Prostate gland (tissue), 2 donors: ENCODE results near the gene IMPG1.
"Not testable (repeated sequence)": the region's sequence is repeated elsewhere in the genome, so short reads cannot be mapped to it uniquely, and the experiment has no call there.

Source experiments
- POLR2A ChIP-seq: fragments of 450-650 bp; IDR thresholded peaks from one replicate; pipeline ENCODE4 v1.6.1; 2016; ENCODE audit warnings: antibody characterized with exemption, mild to moderate bottlenecking
- POLR2AphosphoS5 ChIP-seq: sonication (generic); formaldehyde crosslinking; IDR thresholded peaks from one replicate; pipeline ENCODE4 v1.6.1; 2017; ENCODE audit warnings: antibody characterized with exemption
- TF ChIP-seq, protein P1 (sequence below), 4 experiments: fragments of 200-600 bp in 2 of 4; fragments of 450-650 bp in 2 of 4; sonication (generic) in 2 of 4; IDR thresholded peaks; 1 replicate in 3 of 4; 2 replicates in 1 of 4; pipeline ENCODE4 v1.5.1; 2016 to 2019; ENCODE audit warnings: antibody characterized with exemption in 4 of 4, mild to moderate bottlenecking in 2 of 4, moderate library complexity in 2 of 4

DNA sequence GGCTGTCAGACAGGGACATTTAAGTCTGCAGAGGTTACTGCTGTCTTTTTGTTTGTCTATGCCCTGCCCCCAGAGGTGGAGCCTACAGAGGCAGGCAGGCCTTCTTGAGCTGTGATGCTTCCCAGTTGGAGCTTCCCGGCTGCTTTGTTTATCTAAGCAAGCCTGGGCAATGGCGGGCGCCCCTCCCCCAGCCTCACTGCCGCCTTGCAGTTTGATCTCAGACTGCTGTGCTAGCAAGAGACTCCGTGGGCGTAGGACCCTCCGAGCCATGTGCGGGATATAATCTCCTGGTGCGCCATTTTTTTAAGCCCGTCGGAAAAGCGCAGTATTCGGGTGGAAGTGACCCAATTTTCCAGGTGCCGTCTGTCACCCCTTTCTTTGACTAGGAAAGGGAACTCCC lies 167.3 kb downstream of the IMPG1 start:
- TF ChIP-seq, protein P1, sequence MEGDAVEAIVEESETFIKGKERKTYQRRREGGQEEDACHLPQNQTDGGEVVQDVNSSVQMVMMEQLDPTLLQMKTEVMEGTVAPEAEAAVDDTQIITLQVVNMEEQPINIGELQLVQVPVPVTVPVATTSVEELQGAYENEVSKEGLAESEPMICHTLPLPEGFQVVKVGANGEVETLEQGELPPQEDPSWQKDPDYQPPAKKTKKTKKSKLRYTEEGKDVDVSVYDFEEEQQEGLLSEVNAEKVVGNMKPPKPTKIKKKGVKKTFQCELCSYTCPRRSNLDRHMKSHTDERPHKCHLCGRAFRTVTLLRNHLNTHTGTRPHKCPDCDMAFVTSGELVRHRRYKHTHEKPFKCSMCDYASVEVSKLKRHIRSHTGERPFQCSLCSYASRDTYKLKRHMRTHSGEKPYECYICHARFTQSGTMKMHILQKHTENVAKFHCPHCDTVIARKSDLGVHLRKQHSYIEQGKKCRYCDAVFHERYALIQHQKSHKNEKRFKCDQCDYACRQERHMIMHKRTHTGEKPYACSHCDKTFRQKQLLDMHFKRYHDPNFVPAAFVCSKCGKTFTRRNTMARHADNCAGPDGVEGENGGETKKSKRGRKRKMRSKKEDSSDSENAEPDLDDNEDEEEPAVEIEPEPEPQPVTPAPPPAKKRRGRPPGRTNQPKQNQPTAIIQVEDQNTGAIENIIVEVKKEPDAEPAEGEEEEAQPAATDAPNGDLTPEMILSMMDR (IDR thresholded peaks at IDR 0.05): not testable (repeated sequence)
- not testable (repeated sequence) for TF ChIP-seq POLR2AphosphoS5, POLR2A
